ENCODE measurements around the gene EPAS1.

EPAS1 gene

GRCh38 chr2:46299365-46300263, 2.4 kb downstream of the EPAS1 start:
- in situ Hi-C loops (cut with MboI; ENCODE audit: low sequenced_read_pairs): no loop called here

DNA sequence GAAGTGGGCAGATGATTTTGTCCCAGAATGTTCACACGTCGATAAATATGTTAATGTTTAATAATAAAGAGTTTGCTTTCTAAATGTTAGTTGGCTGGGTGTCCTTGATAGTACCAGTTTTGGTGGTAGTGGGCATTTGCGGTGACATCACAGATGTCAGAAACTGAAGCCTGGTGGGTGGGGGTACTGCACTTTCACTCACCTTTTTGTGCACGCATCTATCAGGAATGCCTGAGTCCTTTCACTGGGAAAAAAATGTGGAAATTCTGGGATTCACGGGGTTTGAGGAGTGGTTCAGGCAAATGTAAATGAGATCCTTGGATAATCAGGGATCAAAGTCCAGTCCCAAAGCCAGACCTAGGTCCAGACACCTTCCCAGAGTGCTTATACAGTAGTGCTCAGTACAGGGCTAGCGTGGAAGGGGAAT, 3.2 kb downstream of the EPAS1 start:
- in situ Hi-C loops (cut with MboI; ENCODE audit: low sequenced_read_pairs): no loop called here

DNA sequence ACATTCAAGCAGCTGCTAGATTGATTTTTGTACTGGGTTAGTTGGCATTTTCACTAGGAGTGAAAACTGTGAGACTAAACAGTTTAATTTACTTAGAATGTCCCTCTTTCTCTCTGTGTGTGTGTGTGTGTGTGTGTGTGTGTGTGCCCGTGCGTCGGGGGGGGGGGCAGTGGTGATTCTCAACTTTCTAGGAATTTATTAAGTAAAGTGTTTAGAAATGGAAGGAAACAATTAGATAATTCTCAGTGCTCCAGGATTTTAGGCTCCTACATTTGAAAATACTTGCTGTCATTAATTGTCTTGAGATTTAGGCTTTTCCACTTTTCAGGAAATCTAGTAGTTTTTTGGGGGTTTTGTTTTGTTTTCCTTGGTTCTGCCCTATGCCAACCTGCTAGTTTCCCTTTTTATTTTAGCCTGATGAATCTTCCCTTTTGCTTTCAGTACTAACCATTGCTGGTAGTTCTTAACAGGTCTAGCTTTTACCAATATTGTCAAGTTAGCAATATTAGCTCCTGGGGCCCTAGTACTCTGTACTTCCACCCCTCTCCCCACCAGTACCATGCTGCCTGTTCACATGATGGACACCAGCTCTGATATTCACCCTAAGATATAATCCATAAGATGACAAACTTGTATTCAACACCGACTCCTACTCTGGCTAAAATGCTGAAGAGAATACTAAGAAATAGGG, 4.9 kb downstream of the EPAS1 start:
- in situ Hi-C loops (cut with MboI; ENCODE audit: low sequenced_read_pairs): no loop called here

GRCh38 chr2:46303233-46303632, 6.0 kb downstream of the EPAS1 start:
- in situ Hi-C loops (cut with MboI; ENCODE audit: low sequenced_read_pairs): no loop called here

- in situ Hi-C loops (cut with MboI; ENCODE audit: low sequenced_read_pairs): no loop called here
Measured at GRCh38 chr2:46303822-46304221, 6.6 kb downstream of the EPAS1 start.

- in situ Hi-C loops (cut with MboI; ENCODE audit: low sequenced_read_pairs): no loop called here
Measured at GRCh38 chr2:46304635-46305034, 7.4 kb downstream of the EPAS1 start.

- in situ Hi-C loops (cut with MboI; ENCODE audit: low sequenced_read_pairs): no loop called here
Measured at GRCh38 chr2:46305187-46305586, 8.0 kb downstream of the EPAS1 start.

DNA sequence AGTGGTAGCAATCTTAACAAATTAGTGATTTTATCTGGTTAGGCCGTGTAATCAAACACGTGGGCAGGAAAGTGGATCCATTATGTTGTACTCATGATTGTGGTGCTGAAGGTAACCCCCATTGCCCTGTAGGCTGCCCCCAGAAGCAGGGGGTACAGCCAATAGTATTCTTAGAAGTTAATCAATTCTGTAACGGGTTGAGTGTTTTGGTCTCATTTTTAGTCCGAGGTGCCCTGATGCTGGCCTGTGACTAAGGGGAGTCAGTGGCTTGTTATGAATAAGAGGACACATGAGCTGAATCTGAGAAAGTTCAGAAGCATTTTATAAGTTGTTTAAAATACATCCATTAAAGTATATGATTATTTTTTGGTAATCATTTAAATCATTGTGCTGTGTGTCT, 8.6 kb downstream of the EPAS1 start:
- in situ Hi-C loops (cut with MboI; ENCODE audit: low sequenced_read_pairs): no loop called here

- in situ Hi-C loops (cut with MboI; ENCODE audit: low sequenced_read_pairs): no loop called here
Measured at GRCh38 chr2:46306330-46306751, 9.1 kb downstream of the EPAS1 start.

GRCh38 chr2:46306988-46307655, 9.9 kb downstream of the EPAS1 start:
- in situ Hi-C loops (cut with MboI; ENCODE audit: low sequenced_read_pairs): no loop called here

DNA sequence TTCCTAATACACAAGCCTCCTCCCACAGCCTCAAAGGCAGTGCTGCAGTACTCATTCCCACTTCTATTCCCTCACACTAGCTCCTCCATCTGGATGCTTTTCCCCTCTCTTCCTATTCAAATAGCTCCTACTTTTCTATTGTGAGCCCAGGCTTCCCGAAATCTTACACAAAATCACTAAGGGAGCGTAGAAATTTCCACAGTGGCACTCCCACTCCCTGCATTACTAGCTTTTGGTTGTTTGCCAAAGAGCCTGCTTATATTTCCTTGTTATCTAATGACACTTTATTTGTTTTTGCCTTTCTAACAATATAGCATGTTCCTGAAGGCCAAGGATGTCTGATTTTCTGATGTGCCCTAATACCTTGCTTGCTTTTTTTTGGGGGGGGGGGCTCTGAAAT, 10.9 kb downstream of the EPAS1 start:
- in situ Hi-C loops (cut with MboI; ENCODE audit: low sequenced_read_pairs): no loop called here

- in situ Hi-C loops (cut with MboI; ENCODE audit: low sequenced_read_pairs): no loop called here
Measured at GRCh38 chr2:46308629-46309028, 11.4 kb downstream of the EPAS1 start.

GRCh38 chr2:46309052-46309953, 12.1 kb downstream of the EPAS1 start:
- in situ Hi-C loops (cut with MboI; ENCODE audit: low sequenced_read_pairs): no loop called here

DNA sequence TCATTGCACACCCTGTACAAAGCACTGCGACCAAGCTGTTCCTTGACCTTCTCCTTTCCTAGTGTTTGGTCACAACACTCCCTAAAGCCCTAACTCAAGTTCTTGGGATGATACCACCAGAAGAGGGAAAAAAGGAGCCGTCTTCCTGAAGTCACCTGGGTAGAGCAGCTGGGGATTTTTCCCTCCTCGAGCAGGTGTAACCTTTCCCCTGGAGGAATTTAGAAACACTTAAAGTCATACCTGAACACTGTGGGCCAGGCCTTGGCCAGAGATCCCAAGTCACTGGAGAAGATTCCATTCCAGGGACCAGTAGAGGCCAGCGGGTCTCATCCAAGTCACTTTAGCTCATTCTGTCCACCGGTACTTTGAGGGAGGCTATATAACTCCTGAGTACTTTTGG, 13.2 kb downstream of the EPAS1 start:
- in situ Hi-C loops (cut with MboI; ENCODE audit: low sequenced_read_pairs): no loop called here

DNA sequence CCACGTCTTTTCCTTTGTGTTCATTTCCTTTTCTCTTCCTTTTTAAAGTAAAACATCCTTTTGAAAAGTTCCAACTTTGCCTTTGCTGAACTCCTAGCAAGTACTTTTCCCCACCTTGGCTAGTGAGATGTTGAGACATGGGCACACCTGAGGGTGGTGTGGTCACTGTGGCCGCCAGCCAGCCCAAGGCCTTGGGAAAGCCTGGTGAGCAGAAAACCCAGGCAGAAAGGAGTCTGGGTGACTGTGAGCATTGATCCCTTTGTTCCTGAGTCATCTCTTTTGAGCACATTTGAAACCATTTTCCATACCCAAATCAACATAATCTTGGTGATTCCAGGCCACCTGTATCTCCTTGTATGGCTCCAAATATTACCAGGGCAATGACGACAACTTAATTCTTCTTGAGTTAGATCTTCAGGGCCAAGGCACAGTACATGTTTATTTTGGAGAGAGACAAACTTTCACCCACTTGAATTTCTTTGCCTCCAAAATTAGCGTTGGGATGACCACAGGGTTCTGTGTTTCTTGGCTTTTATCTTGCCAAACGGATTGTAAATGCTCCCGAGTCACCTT, 14.5 kb downstream of the EPAS1 start:
- in situ Hi-C loops (cut with MboI; ENCODE audit: low sequenced_read_pairs): no loop called here

GRCh38 chr2:46313063-46313462, 15.9 kb downstream of the EPAS1 start:
- in situ Hi-C loops (cut with MboI; ENCODE audit: low sequenced_read_pairs): no loop called here

GRCh38 chr2:46314065-46314835, 17.0 kb downstream of the EPAS1 start:
- in situ Hi-C loops (cut with MboI; ENCODE audit: low sequenced_read_pairs): no loop called here

DNA sequence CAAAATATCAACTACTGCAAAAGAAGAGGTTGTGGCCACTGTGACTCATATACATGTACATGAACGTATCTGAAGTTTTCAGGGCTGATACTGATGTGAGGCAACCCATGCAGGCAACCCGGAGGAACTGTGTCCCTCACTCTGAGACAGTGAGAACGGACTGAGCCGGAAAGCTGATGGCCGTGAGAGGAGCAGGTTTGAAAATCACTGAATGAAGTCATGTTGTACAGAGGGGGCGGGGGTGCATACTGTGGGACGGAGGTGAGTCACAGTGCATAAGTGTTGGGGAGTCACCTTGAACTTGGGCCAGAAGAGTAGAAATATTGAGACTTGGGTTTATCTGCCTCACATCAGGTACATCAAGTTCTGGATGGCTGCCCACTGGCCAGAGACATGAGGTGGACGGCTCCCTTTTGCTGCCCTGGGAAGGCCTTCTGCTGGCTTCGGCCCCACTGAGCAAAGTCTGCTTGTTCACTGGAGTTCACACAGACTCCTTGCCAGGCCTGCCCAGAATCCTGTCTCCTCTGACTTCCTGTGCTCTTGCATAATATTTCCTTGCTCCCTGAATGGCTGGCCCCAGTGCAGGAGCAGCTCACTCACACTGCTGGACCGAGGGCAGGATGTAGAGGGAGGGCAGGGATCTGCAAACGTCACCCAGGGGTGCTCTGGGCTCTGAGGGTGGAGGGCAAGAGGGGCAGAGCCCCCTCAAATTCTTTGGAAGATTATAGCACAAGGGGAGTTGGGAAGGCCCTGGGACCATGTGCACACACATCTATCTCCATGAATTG, 18.1 kb downstream of the EPAS1 start:
- in situ Hi-C loops (cut with MboI; ENCODE audit: low sequenced_read_pairs): no loop called here

DNA sequence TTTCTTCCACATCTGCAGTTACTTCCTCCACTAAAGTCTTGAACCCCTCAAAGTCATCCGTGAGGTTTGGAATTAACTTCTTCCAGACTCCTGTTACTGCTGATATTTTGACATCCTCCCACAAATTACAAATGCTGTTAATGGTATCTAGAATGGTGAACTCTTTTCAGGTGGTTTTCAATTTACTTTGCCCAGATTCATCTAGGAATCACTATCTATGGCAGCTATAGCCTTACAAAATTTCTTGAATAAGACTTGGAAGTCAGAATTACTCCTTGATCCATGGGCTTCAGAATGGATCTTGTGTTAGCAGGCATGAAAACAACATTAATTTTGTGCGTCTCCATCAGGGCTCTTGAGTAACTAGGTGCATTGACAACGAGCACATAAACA, 19.9 kb downstream of the EPAS1 start:
- in situ Hi-C loops (cut with MboI; ENCODE audit: low sequenced_read_pairs): no loop called here

Measured in HL-60/S4 treated with retinoic acid at 250 ng/mL for 4 days and 3 days (cell line).